ENCODE results near the gene MLH3. TPM values are rescaled to one million over a fixed set of nuclear protein-coding genes. Genes with fewer than 3 reads are reported as not detected.

Gene MLH3
- total and polyA plus RNA-seq, 2 donors (not counting 3 experiments of a cell fraction or from before 2014, with no cell fraction given), result 4.8 to 16.5 TPM

DNA sequence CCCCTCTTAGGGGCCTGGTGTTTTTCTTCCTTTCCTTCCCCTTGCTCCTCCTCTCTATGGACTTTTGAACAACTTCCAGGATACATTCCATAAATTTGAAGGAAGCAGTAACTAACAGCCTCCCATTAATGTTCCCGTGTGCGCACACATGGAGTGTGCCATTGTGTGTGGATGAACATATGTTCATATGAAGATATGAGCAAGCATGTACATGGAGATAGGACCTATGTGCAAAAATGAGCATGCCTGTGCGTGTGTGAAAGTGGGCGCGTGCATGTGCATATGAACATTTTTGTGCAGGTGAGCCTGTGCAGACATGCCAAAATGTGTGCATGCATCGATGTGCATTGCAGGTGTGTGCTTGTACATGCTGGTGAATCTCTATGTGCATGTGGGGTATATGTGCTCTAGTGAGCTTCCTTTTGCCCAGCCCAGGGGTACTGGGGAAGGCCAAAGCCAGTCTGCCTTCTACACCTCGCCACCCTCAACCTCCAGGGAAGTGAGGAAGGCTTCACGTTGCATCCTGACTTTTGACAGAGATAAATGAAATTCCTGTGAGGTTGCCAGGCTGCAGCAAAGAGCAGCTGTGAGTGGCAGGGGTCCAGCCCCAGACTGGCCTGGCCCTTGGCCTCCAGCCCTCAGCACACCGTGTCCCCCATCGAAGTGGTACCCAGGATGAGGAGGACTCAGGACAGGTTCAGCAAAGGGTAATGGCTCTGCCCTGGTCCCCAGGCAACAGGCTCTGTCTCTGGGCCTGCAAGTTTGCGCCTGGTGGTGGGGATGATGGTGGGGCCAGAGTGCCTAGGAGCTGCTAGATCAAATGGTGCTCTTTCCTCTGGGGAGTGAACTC, 74.8 kb downstream of the MLH3 start:
- Histone ChIP-seq H2AFZ (ENCODE audit: low read depth, low read length) (no peak overlapping the region), H3K9ac (replicated peaks; ENCODE audit: extremely low read depth, insufficient read depth, low read length) (no peak overlapping the region), H4K20me1 (replicated peaks; ENCODE audit: control insufficient read depth, extremely low read depth, insufficient read depth, low read length) (no peaks in the 10 kb centered on the region), H3K27me3 (ENCODE audit: control insufficient read depth in 2 of 2, insufficient read depth in 2 of 2, low read length in 2 of 2) (no peaks in the 10 kb centered on the region), H3K36me3 (ENCODE audit: control insufficient read depth in 2 of 2, extremely low read depth in 1 of 2, insufficient read depth in 2 of 2, low read length in 2 of 2) (no peaks in the 10 kb centered on the region), H3K27ac (ENCODE audit: insufficient read depth, low read depth, low read length) (no peak overlapping the region), H3K79me2 (ENCODE audit: control insufficient read depth, insufficient read depth, low read length) (no peaks in the 10 kb centered on the region), H3K4me1 (ENCODE audit: control insufficient read depth, extremely low read depth, insufficient read depth, low read length) (peaks cover 43% of the 10 kb centered on the region), H3K4me3 (replicated peaks in 1 of 3; ENCODE audit: insufficient read depth in 1 of 3, low read depth in 1 of 3, low read length in 3 of 3) (no peak overlapping the region), H3K9me1 (replicated peaks; ENCODE audit: control insufficient read depth, extremely low read depth, insufficient read depth, low read length) (no peaks in the 10 kb centered on the region), H3K9me3 (replicated peaks; ENCODE audit: control insufficient read depth, insufficient read depth, low read length) (no peaks in the 10 kb centered on the region), H3K4me2 (ENCODE audit: insufficient read depth, low read length) (no peak overlapping the region)
- no peak for FAIRE-seq
- intact Hi-C loops (cut with micrococcal nuclease), result no loop called here
- CTCF ChIA-PET, result interaction anchor here (0.7 to 3.4 kb wide), 4 partner anchors 9 to 21 kb away, joined by 3 to 15 read pairs (median 4); partner anchors contain the start of gene PGF
- DNase-seq (ENCODE audit: low read depth, low spot score), result no peak
- TF ChIP-seq GATA2 (IDR thresholded peaks at IDR 0.05; ENCODE audit: insufficient read depth, insufficient read length, low read depth, low read length), result no peak
- no peak for TF ChIP-seq EZH2 (IDR thresholded peaks at IDR 0.05; ENCODE audit: borderline replicate concordance, low read depth, low read length, severe bottlenecking)
- TF ChIP-seq, protein P1, sequence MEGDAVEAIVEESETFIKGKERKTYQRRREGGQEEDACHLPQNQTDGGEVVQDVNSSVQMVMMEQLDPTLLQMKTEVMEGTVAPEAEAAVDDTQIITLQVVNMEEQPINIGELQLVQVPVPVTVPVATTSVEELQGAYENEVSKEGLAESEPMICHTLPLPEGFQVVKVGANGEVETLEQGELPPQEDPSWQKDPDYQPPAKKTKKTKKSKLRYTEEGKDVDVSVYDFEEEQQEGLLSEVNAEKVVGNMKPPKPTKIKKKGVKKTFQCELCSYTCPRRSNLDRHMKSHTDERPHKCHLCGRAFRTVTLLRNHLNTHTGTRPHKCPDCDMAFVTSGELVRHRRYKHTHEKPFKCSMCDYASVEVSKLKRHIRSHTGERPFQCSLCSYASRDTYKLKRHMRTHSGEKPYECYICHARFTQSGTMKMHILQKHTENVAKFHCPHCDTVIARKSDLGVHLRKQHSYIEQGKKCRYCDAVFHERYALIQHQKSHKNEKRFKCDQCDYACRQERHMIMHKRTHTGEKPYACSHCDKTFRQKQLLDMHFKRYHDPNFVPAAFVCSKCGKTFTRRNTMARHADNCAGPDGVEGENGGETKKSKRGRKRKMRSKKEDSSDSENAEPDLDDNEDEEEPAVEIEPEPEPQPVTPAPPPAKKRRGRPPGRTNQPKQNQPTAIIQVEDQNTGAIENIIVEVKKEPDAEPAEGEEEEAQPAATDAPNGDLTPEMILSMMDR (IDR thresholded peaks at IDR 0.05; ENCODE audit: extremely low read depth in 1 of 2, insufficient read depth in 1 of 2, low read depth in 1 of 2, low read length in 2 of 2), result no peak
- no peak for TF ChIP-seq FOS (IDR thresholded peaks at IDR 0.05; ENCODE audit: borderline replicate concordance, insufficient read depth, low read length)
- no peak for TF ChIP-seq POLR2A (IDR thresholded peaks at IDR 0.05; ENCODE audit: low read depth, low read length)
- POLR2A ChIA-PET, result interaction anchor here (1.0 kb wide), 1 partner anchor 21 kb away, joined by 4 read pairs; the partner anchor contains the start of gene PGF
- dilution Hi-C loops (cut with MboI; ENCODE audit: extremely low pct_ligation_motif_present, low sequenced_read_pairs), result no loop called here
- BruUV-seq (replicated peaks), result no TSS peak

Data from endothelial cell of umbilical vein (primary cell).